IMR-90 (cell line): Measurements from ENCODE around the gene LRFN4.

Source experiments
- BHLHE40 ChIP-seq: fragments of 150-350 bp; IDR thresholded peaks from 2 replicates; pipeline ENCODE4 v1.6.1; 2016; ENCODE audit warnings: mild to moderate bottlenecking, low read depth, low read length
- CHD1 ChIP-seq: IDR thresholded peaks from 2 replicates; pipeline ENCODE4 v1.6.1; 2012; ENCODE audit warnings: low read depth, low read length, improper control_type of control experiment
- POLR2A ChIP-seq: IDR thresholded peaks from 2 replicates; pipeline ENCODE4 v1.6.1; 2012; ENCODE audit warnings: mild to moderate bottlenecking, low read depth, low read length
- RAD21 ChIP-seq: IDR thresholded peaks from 2 replicates; pipeline ENCODE4 v1.6.1; 2012; ENCODE audit warnings: low read length, improper control_type of control experiment
- TF ChIP-seq, protein P1 (sequence below): conservative IDR thresholded peaks from 2 replicates; pipeline ENCODE4 v1.5.1; 2012; ENCODE audit warnings: mild to moderate bottlenecking, low read depth, low read length, improper control_type of control experiment

DNA sequence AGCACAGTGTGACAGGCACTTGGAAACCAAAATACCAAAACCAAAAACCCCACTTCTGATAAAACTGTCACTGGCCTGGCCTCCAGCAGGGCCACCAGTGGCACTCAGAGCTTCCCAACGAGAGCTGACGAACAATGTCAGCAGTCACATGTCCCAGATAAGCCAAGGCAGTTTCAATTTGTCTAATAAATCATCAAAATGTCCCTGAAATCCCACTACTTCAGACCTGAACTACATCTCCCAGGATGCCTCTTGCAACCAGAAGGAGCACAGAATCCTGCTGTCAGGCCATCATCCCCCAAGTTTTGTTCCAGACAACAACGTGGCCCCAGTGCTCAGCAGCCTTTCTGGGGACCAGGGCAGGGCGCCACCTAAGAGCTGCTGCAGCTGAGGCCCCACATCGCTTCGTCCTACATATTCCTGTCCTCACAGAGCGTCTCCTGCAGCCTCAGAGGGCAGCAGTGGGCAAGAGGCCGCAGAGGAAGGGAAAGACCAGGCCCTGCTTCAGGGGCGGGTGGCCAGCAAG, 25.1 kb downstream of the LRFN4 start:
- no peak for TF ChIP-seq CHD1
- TF ChIP-seq, protein P1, sequence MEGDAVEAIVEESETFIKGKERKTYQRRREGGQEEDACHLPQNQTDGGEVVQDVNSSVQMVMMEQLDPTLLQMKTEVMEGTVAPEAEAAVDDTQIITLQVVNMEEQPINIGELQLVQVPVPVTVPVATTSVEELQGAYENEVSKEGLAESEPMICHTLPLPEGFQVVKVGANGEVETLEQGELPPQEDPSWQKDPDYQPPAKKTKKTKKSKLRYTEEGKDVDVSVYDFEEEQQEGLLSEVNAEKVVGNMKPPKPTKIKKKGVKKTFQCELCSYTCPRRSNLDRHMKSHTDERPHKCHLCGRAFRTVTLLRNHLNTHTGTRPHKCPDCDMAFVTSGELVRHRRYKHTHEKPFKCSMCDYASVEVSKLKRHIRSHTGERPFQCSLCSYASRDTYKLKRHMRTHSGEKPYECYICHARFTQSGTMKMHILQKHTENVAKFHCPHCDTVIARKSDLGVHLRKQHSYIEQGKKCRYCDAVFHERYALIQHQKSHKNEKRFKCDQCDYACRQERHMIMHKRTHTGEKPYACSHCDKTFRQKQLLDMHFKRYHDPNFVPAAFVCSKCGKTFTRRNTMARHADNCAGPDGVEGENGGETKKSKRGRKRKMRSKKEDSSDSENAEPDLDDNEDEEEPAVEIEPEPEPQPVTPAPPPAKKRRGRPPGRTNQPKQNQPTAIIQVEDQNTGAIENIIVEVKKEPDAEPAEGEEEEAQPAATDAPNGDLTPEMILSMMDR = no peak
- no peak for TF ChIP-seq RAD21
- TF ChIP-seq POLR2A = no peak
- no peak for TF ChIP-seq BHLHE40
